OCI-LY1 (cell line): Measurements from ENCODE around the gene CCDC91.

Experiments
- CTCF ChIP-seq: fragments of 200-600 bp; sonication (generic), shearing (Covaris generic); IDR thresholded peaks from 2 replicates; pipeline ENCODE4 v1.5.1; 2017; ENCODE audit warnings: mild to moderate bottlenecking, antibody characterized with exemption, low read length, moderate library complexity, mixed read lengths
- EZH2 ChIP-seq: fragments of 200-600 bp; sonication (generic), shearing (Covaris generic); IDR thresholded peaks from 2 replicates; pipeline ENCODE4 v1.8.0; 2017; ENCODE audit warnings: borderline replicate concordance, mixed run types, mild to moderate bottlenecking, antibody characterized with exemption, low read length, moderate library complexity, mixed read lengths

DNA sequence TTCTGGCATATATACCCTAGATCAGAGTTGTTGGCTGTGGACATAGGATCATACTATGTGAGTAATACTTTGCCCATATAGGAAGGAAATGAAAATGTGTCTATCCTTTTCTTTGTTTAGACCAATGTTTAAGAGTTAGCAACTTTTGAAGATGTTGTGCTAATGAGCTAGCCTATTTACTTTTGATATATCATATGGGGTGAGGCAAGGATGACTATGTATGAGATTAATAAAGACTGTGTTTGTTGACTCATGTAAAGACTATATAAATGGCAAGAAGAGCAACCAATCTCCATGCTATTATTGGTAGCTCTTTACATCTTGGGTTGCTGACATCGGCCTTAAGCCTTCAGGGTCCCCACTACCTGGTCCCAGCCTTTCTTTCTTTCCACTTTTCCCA lies 289.4 kb downstream of the CCDC91 start:
- TF ChIP-seq CTCF: no peak
- no peak for TF ChIP-seq EZH2
